HepG2 (cell line): ENCODE results near the gene TNS1. TPM values are rescaled to one million over a fixed set of nuclear protein-coding genes. Genes with fewer than 3 reads are reported as not detected.

Experiments used
- AGO1 ChIP-seq: fragments of 200-400 bp; formaldehyde crosslinking; IDR thresholded peaks from 2 replicates; pipeline ENCODE4 v1.6.1; 2017; ENCODE audit warnings: mild to moderate bottlenecking, low read depth, low read length, moderate library complexity; ENCODE audit not compliant: poor library complexity, severe bottlenecking
- ATF7-NPFF ChIP-seq: sonication (generic); formaldehyde crosslinking; IDR thresholded peaks from 2 replicates; pipeline ENCODE4 v1.8.1; 2023; ENCODE audit warnings: mild to moderate bottlenecking, low read depth, missing genetic modification reagents, moderate library complexity
- ATRX ChIP-seq: sonication (generic); formaldehyde crosslinking; IDR thresholded peaks from 2 replicates; pipeline ENCODE4 v1.4.0; 2020; ENCODE audit warnings: missing genetic modification reagents, borderline replicate concordance
- BRD4 ChIP-seq: sonication (generic); formaldehyde crosslinking; IDR thresholded peaks from 2 replicates; pipeline ENCODE4 v1.4.0; 2020; ENCODE audit warnings: missing genetic modification reagents
- CEBPB ChIP-seq: IDR thresholded peaks from 2 replicates; pipeline ENCODE4 v1.6.1; 2011; ENCODE audit warnings: low read depth, low read length, improper control_type of control experiment, borderline replicate concordance
- GATA4 ChIP-seq: sonication (generic); IDR thresholded peaks from 2 replicates; pipeline ENCODE4 v1.6.1; 2016; ENCODE audit warnings: antibody characterized with exemption, low read depth, borderline replicate concordance
- HMGXB3 ChIP-seq: sonication (generic); formaldehyde crosslinking; IDR thresholded peaks from 2 replicates; pipeline ENCODE4 v1.4.0; 2020; ENCODE audit warnings: missing genetic modification reagents, borderline replicate concordance
- HNF4A ChIP-seq: sonication (generic); formaldehyde crosslinking; IDR thresholded peaks from 2 replicates; pipeline ENCODE4 v1.4.0; 2020; ENCODE audit warnings: missing genetic modification reagents
- KLF16 ChIP-seq, 2 experiments: sonication (generic) in 1 of 2; formaldehyde crosslinking in 1 of 2; IDR thresholded peaks; 2 replicates each; pipeline versions ENCODE4 v1.6.1 to v1.8.0; 2016 to 2023; ENCODE audit warnings: missing genetic modification reagents in 2 of 2, missing compliant biosample characterization in 1 of 2
- MXD4 ChIP-seq: IDR thresholded peaks from 2 replicates; pipeline ENCODE4 v1.6.1; 2016; ENCODE audit warnings: mild to moderate bottlenecking, missing biosample characterization, missing genetic modification reagents
- MYPOP ChIP-seq: sonication (generic); formaldehyde crosslinking; IDR thresholded peaks from 2 replicates; pipeline ENCODE4 v1.8.1; 2023; ENCODE audit warnings: mild to moderate bottlenecking, moderate library complexity, missing genetic modification reagents
- SP1 ChIP-seq, 2 experiments: fragments of 450-650 bp in 1 of 2; sonication (generic) in 1 of 2; formaldehyde crosslinking in 1 of 2; IDR thresholded peaks; 2 replicates each; pipeline versions ENCODE4 v1.4.0 to v1.6.1; 2016 to 2020; ENCODE audit warnings: missing genetic modification reagents in 1 of 2
- SP4 ChIP-seq: sonication (generic); formaldehyde crosslinking; IDR thresholded peaks from 2 replicates; pipeline ENCODE4 v1.8.1; 2023; ENCODE audit warnings: mild to moderate bottlenecking, missing genetic modification reagents
- ZFYVE20 ChIP-seq: sonication (generic); formaldehyde crosslinking; IDR thresholded peaks from 2 replicates; pipeline ENCODE4 v1.8.0; 2023; ENCODE audit warnings: low read depth, mild to moderate bottlenecking, moderate library complexity, missing genetic modification reagents, borderline replicate concordance
- ZNF639 ChIP-seq: conservative IDR thresholded peaks from 2 replicates; pipeline ENCODE4 v1.6.1; 2018; ENCODE audit warnings: missing genetic modification reagents
- polyA plus RNA-seq, 8 experiments: library from polyadenylated mRNA; depleted of rRNA in 3 of 8; stranded (reverse) in 7 of 8; unstranded in 1 of 8; fragments of >200 nt; fragmentation: Illumina TruSeq in 4 of 8; extraction: Trizol in 4 of 8; gene quantifications; 2 replicates each; pipeline versions ENCODE4 v1.2.1 to v1.2.3, GENCODE V29; 2011 to 2016; ENCODE audit warnings: low read depth in 4 of 8, missing spikeins in 1 of 8, mixed read lengths in 1 of 8; ENCODE audit not compliant: insufficient read depth in 1 of 8
- total RNA-seq, 5 experiments: library from RNA; depleted of rRNA; stranded (reverse); fragments of >200 nt; fragmentation: Illumina TruSeq; extraction: Trizol; gene quantifications; 2 replicates each; pipeline ENCODE4 v1.2.3, GENCODE V29; 2016; ENCODE audit warnings: low read depth in 1 of 5

TNS1 gene
- total and polyA plus RNA-seq, 2 of the 13 experiments (the other 11 are each of a cell fraction or from before 2014, with no cell fraction given): 1.9 to 118 TPM

GRCh38 chr2:217902379-217903141 is 100.2 kb downstream of the TNS1 start (continued):
- peak; percentile 91 for TF ChIP-seq ZNF639 (CRISPR knock-in tag)
- peak; percentile 97 for TF ChIP-seq MXD4 (CRISPR knock-in tag)
- peak; percentile 99 for TF ChIP-seq HNF4A (CRISPR knock-in tag)
- TF ChIP-seq ZFYVE20: no peak
- no peak for TF ChIP-seq AGO1
- TF ChIP-seq KLF16 (CRISPR knock-in tag; IDR thresholded peaks at IDR 0.05): peak in 1 of 2 experiments; percentile 91; a peak in 1 of 4 replicates
- TF ChIP-seq SP4 (CRISPR knock-in tag): peak; percentile 92
- peak; percentile 81; the same call in 1 of the 2 replicates for TF ChIP-seq MYPOP
- peak; percentile 74; the same call in 1 of the 2 replicates for TF ChIP-seq GATA4
- peak; percentile 92; the same call in 1 of the 2 replicates for TF ChIP-seq ATF7-NPFF
- peak; percentile 65 for TF ChIP-seq CEBPB
- no peak for TF ChIP-seq SP1 (IDR thresholded peaks at IDR 0.05)
- peak; percentile 64 for TF ChIP-seq SP1 (CRISPR knock-in tag; IDR thresholded peaks at IDR 0.05)
- no peak for TF ChIP-seq ATRX (CRISPR knock-in tag)
- TF ChIP-seq HMGXB3: peak; percentile 91; the same call in 1 of the 2 replicates
- TF ChIP-seq BRD4 (CRISPR knock-in tag): peak; percentile 96
